HEK293 (cell line): ENCODE measurements around the gene SH2B3.

ENCODE experiments used
- CTCF ChIA-PET: fragments of 350-600 bp; formaldehyde crosslinking; extraction: SDS; loops from one replicate; lab custom pipeline; 2021; ENCODE audit warnings: antibody characterized with exemption; lab: Yijun Ruan, JAX
- POLR2A ChIA-PET: fragments of 300-600 bp; formaldehyde crosslinking; extraction: SDS; loops from one replicate; lab custom pipeline; 2020; ENCODE audit warnings: antibody characterized with exemption, inconsistent platforms; lab: Yijun Ruan, JAX
- H3K27ac ChIP-seq: fragments of 200-500 bp; sonication (Bioruptor generic); 2 replicates; pipeline ENCODE4 v1.5.1; 2014; ENCODE audit warnings: low read depth, low read length, control low read depth, inconsistent platforms; ENCODE audit errors: extremely low read depth
- H3K36me3 ChIP-seq, 2 experiments: fragments of 200-500 bp in 1 of 2; sonication (Bioruptor generic) in 1 of 2; 1 replicate in 1 of 2; 2 replicates in 1 of 2; pipeline ENCODE4 v1.5.1; 2014 to 2017; ENCODE audit warnings: inconsistent platforms in 2 of 2, low read length in 2 of 2; ENCODE audit not compliant: control insufficient read depth in 2 of 2, insufficient read depth in 1 of 2
- H3K4me1 ChIP-seq: fragments of 200-500 bp; sonication (Bioruptor generic); 2 replicates; pipeline ENCODE4 v1.5.1; 2014; ENCODE audit warnings: mild to moderate bottlenecking, low read length, inconsistent platforms; ENCODE audit not compliant: control insufficient read depth, insufficient read depth
- H3K4me3 ChIP-seq: 2 replicates; pipeline ENCODE4 v1.5.1; 2011; ENCODE audit warnings: low read depth, mild to moderate bottlenecking, control low read depth, low read length, moderate library complexity
- H3K9me3 ChIP-seq: fragments of 200-500 bp; sonication (Bioruptor generic); 2 replicates; pipeline ENCODE4 v1.5.1; 2014; ENCODE audit warnings: low read depth, low read length, inconsistent platforms; ENCODE audit not compliant: control insufficient read depth, insufficient read depth
- BCL11A ChIP-seq: fragments of 450-650 bp; formaldehyde crosslinking; IDR thresholded peaks from 2 replicates; pipeline ENCODE4 v1.5.1; 2016; ENCODE audit warnings: low read depth, missing biosample characterization, missing genetic modification characterization
- GLIS2 ChIP-seq: fragments of 450-650 bp; formaldehyde crosslinking; IDR thresholded peaks from 2 replicates; pipeline ENCODE4 v1.5.1; 2016; ENCODE audit warnings: missing biosample characterization, missing genetic modification characterization
- IKZF3 ChIP-seq: fragments of 450-650 bp; IDR thresholded peaks from 2 replicates; pipeline ENCODE4 v1.5.0; 2018; ENCODE audit warnings: missing biosample characterization, mild to moderate bottlenecking, missing genetic modification characterization, moderate library complexity
- KLF1 ChIP-seq: fragments of 450-650 bp; formaldehyde crosslinking; IDR thresholded peaks from 2 replicates; pipeline ENCODE4 v1.5.1; 2016; ENCODE audit warnings: missing biosample characterization, missing genetic modification characterization
- KLF10 ChIP-seq: fragments of 450-650 bp; IDR thresholded peaks from 2 replicates; pipeline ENCODE4 v1.5.1; 2018; ENCODE audit warnings: missing biosample characterization, mild to moderate bottlenecking, missing genetic modification characterization
- KLF8 ChIP-seq: fragments of 450-650 bp; formaldehyde crosslinking; IDR thresholded peaks from 2 replicates; pipeline ENCODE4 v1.5.1; 2016; ENCODE audit warnings: missing biosample characterization, missing genetic modification characterization
- PATZ1 ChIP-seq: fragments of 450-650 bp; formaldehyde crosslinking; IDR thresholded peaks from 2 replicates; pipeline ENCODE4 v1.5.1; 2016; ENCODE audit warnings: missing biosample characterization, missing genetic modification characterization
- SCRT2 ChIP-seq: fragments of 450-650 bp; formaldehyde crosslinking; IDR thresholded peaks from 2 replicates; pipeline ENCODE4 v1.5.1; 2016; ENCODE audit warnings: missing biosample characterization, missing genetic modification characterization
- SP7 ChIP-seq: fragments of 450-650 bp; formaldehyde crosslinking; IDR thresholded peaks from 2 replicates; pipeline ENCODE4 v1.5.1; 2016; ENCODE audit warnings: missing biosample characterization, missing genetic modification characterization
- ZBTB11 ChIP-seq: fragments of 450-650 bp; formaldehyde crosslinking; conservative IDR thresholded peaks from 2 replicates; pipeline ENCODE4 v1.5.1; 2016; ENCODE audit warnings: low read depth, missing biosample characterization, missing genetic modification characterization
- ZEB2 ChIP-seq: fragments of 450-650 bp; formaldehyde crosslinking; IDR thresholded peaks from 2 replicates; pipeline ENCODE4 v1.5.1; 2016; ENCODE audit warnings: missing biosample characterization, missing genetic modification characterization
- ZFHX2 ChIP-seq: fragments of 450-650 bp; formaldehyde crosslinking; conservative IDR thresholded peaks from 2 replicates; pipeline ENCODE4 v1.5.1; 2016; ENCODE audit warnings: missing biosample characterization, missing genetic modification characterization
- ZNF184 ChIP-seq: fragments of 450-650 bp; IDR thresholded peaks from 2 replicates; pipeline ENCODE4 v1.5.1; 2018; ENCODE audit warnings: missing biosample characterization, mild to moderate bottlenecking, missing genetic modification characterization
- ZNF223 ChIP-seq: fragments of 450-650 bp; formaldehyde crosslinking; IDR thresholded peaks from 2 replicates; pipeline ENCODE4 v1.5.1; 2016; ENCODE audit warnings: missing biosample characterization, missing genetic modification characterization
- ZNF248 ChIP-seq: fragments of 450-650 bp; formaldehyde crosslinking; IDR thresholded peaks from 2 replicates; pipeline ENCODE4 v1.5.1; 2017; ENCODE audit warnings: missing biosample characterization, missing genetic modification characterization
- ZNF350 ChIP-seq: fragments of 450-650 bp; formaldehyde crosslinking; IDR thresholded peaks from 2 replicates; pipeline ENCODE4 v1.5.0; 2017; ENCODE audit warnings: missing biosample characterization, mild to moderate bottlenecking, missing genetic modification characterization
- ZNF423 ChIP-seq: fragments of 450-650 bp; formaldehyde crosslinking; IDR thresholded peaks from 2 replicates; pipeline ENCODE4 v1.5.1; 2016; ENCODE audit warnings: missing biosample characterization, missing genetic modification characterization
- ZNF548 ChIP-seq: fragments of 450-650 bp; formaldehyde crosslinking; IDR thresholded peaks from 2 replicates; pipeline ENCODE4 v1.5.1; 2016; ENCODE audit warnings: missing biosample characterization, missing genetic modification characterization
- ZNF645 ChIP-seq: fragments of 450-650 bp; formaldehyde crosslinking; IDR thresholded peaks from 2 replicates; pipeline ENCODE4; 2016; ENCODE audit warnings: missing biosample characterization, missing genetic modification characterization
- ZNF76 ChIP-seq: fragments of 450-650 bp; formaldehyde crosslinking; IDR thresholded peaks from 2 replicates; pipeline ENCODE4; 2016; ENCODE audit warnings: low read depth, missing biosample characterization, missing genetic modification characterization, borderline replicate concordance
- ZNF792 ChIP-seq: fragments of 450-650 bp; formaldehyde crosslinking; IDR thresholded peaks from 2 replicates; pipeline ENCODE4 v1.5.1; 2016; ENCODE audit warnings: missing biosample characterization, missing genetic modification characterization
- TF ChIP-seq, protein P1 (sequence below): sonication (generic); formaldehyde crosslinking; IDR thresholded peaks from 2 replicates; pipeline ENCODE4 v1.8.1; 2022; ENCODE audit warnings: mild to moderate bottlenecking, moderate library complexity, missing genetic modification reagents
- TF ChIP-seq, protein P2 (sequence below): fragments of 450-650 bp; formaldehyde crosslinking; IDR thresholded peaks from 2 replicates; pipeline ENCODE4 v1.5.1; 2017; ENCODE audit warnings: missing biosample characterization, missing genetic modification characterization
- TF ChIP-seq, protein P3 (sequence below): fragments of 450-650 bp; formaldehyde crosslinking; IDR thresholded peaks from 2 replicates; pipeline ENCODE4 v1.5.1; 2017; ENCODE audit warnings: missing biosample characterization, missing genetic modification characterization

SH2B3 gene

DNA sequence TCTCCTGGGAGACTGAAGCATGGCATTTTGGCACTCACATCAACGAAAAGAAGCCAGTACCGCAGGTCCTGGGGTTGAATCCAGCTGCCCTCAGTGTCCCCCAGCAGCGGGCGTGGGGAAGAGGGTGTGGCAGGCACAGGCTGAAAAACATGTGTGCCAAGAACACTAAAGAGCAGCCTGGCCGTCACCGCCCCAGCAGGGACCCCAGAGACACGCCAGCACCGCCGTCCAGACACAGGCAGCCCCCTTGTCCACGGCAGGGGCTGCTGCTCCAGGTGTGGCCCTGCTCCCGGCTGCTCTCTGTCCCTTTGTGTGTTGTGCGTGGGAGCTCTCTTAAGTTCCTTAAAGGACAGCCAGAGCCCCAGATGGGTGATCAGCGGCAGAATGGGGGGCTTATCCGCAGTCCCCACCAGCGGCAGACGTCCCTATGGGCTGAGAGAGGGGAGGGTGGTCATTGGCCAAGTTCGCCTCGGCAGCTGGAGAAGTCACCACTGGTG lies 37.4 kb upstream of the SH2B3 start (continued):
- TF ChIP-seq PATZ1: 0 out of 2 replicates have a peak, but pooled peaks have one; percentile 10

DNA sequence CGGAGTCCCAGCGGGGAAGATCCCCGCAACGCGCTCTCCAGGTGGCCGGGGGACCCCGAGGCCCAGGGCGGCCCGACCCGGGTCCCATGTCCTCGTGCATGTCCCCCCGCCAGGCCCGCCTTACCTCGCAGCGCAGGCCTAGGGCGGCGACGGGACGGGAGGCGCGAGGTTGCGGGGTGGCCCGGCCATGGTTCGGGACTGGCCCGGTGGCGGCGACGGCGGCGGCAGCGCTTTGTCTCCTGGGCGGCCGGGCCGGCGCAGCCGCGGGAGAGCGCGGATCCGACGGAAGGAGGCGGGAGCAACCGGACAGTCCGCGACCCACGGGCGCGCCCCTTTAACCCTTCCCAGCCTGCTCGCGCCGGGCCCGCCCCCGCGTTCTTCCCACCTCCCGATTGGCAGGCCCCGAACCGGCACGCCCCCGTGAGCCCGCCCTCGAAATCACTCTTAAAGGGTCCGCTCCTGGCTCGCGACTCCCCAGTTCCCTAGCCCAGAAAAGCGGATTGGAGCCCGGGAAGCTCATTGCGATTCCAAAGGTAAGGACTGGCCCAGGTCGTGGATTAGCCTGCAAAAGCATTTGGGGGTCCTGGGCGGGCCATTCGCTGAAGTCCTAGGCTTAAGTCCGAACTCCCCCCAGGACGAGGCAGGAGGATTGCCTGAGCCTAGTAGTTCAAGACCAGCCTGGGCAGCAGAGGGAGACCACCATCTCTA lies 36.8 kb upstream of the SH2B3 start, which contains the start of gene PHETA1:
Gene PHETA1 (minus strand): TSS at position 308 of the 708 bp plus-strand sequence. CDS start 5,668 bp downstream, outside the sequence.
- CTCF ChIA-PET: interaction anchor here (0.6 to 2.0 kb wide), 5 partner anchors 28 to 1285 kb away, joined by 3 to 14 read pairs (median 3); no protein-coding TSS in a partner anchor
- Histone ChIP-seq H3K9me3 (no peaks in the 10 kb centered on the region), H3K27ac (no peak within 1 kb of the TSS; the same call in 1 of the 2 replicates), H3K36me3 (peaks cover 0 to 14% of the 10 kb centered on the region in 2 experiments; a peak in 2 of 3 replicates), H3K4me1 (no peaks in the 10 kb centered on the region; the same call in 1 of the 2 replicates), H3K4me3 (peak within 1 kb of the TSS; percentile 69)
- POLR2A ChIA-PET: interaction anchor here (1.5 kb wide), 2 partner anchors 14 to 27 kb away, joined by 4 read pairs; no protein-coding TSS in a partner anchor
- TF ChIP-seq KLF10 (tag by site-specific recombination) (peak; percentile 94), ZNF792 (no peak), ZNF248 (no peak), BCL11A (tag by site-specific recombination) (peak; percentile 51; the same call in 1 of the 2 replicates), GLIS2 (tag by site-specific recombination) (0 out of 2 replicates have a peak, but pooled peaks have one; percentile 7), ZNF423 (tag by site-specific recombination) (peak; percentile 83), ZNF645 (tag by site-specific recombination) (no peak), ZNF76 (tag by site-specific recombination) (peak; percentile 54; the same call in 1 of the 2 replicates), ZNF548 (tag by site-specific recombination) (no peak), KLF8 (tag by site-specific recombination) (peak; percentile 65; the same call in 1 of the 2 replicates), SCRT2 (tag by site-specific recombination) (no peak), ZFHX2 (tag by site-specific recombination) (peak; percentile 90), ZBTB11 (no peak), ZNF350 (no peak), KLF1 (tag by site-specific recombination) (peak; percentile 67), ZNF223 (no peak), IKZF3 (tag by site-specific recombination) (0 out of 2 replicates have a peak, but pooled peaks have one; percentile 22), ZNF184 (tag by site-specific recombination) (0 out of 2 replicates have a peak, but pooled peaks have one; percentile 16), SP7 (tag by site-specific recombination) (peak; percentile 39), ZEB2 (0 out of 2 replicates have a peak, but pooled peaks have one; percentile 22)
- TF ChIP-seq, protein P1, sequence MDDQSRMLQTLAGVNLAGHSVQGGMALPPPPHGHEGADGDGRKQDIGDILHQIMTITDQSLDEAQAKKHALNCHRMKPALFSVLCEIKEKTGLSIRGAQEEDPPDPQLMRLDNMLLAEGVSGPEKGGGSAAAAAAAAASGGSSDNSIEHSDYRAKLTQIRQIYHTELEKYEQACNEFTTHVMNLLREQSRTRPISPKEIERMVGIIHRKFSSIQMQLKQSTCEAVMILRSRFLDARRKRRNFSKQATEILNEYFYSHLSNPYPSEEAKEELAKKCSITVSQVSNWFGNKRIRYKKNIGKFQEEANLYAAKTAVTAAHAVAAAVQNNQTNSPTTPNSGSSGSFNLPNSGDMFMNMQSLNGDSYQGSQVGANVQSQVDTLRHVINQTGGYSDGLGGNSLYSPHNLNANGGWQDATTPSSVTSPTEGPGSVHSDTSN: peak; percentile 60; the same call in 1 of the 2 replicates
- TF ChIP-seq, protein P2, sequence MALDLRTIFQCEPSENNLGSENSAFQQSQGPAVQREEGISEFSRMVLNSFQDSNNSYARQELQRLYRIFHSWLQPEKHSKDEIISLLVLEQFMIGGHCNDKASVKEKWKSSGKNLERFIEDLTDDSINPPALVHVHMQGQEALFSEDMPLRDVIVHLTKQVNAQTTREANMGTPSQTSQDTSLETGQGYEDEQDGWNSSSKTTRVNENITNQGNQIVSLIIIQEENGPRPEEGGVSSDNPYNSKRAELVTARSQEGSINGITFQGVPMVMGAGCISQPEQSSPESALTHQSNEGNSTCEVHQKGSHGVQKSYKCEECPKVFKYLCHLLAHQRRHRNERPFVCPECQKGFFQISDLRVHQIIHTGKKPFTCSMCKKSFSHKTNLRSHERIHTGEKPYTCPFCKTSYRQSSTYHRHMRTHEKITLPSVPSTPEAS (tag by site-specific recombination): no peak
- TF ChIP-seq, protein P3, sequence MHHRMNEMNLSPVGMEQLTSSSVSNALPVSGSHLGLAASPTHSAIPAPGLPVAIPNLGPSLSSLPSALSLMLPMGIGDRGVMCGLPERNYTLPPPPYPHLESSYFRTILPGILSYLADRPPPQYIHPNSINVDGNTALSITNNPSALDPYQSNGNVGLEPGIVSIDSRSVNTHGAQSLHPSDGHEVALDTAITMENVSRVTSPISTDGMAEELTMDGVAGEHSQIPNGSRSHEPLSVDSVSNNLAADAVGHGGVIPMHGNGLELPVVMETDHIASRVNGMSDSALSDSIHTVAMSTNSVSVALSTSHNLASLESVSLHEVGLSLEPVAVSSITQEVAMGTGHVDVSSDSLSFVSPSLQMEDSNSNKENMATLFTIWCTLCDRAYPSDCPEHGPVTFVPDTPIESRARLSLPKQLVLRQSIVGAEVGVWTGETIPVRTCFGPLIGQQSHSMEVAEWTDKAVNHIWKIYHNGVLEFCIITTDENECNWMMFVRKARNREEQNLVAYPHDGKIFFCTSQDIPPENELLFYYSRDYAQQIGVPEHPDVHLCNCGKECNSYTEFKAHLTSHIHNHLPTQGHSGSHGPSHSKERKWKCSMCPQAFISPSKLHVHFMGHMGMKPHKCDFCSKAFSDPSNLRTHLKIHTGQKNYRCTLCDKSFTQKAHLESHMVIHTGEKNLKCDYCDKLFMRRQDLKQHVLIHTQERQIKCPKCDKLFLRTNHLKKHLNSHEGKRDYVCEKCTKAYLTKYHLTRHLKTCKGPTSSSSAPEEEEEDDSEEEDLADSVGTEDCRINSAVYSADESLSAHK (tag by site-specific recombination): no peak
